HCT116 (cell line): ENCODE measurements around the gene THOC6. TPM values are rescaled to one million over a fixed set of nuclear protein-coding genes. Genes with fewer than 3 reads are reported as not detected.

Experiments
- ATAC-seq: fragments of 200-7000 bp; cut with Tn5 transposase; 2 replicates; pipeline ENCODE4 v1.9.1; 2020; ENCODE audit warnings: mild to moderate bottlenecking, moderate library complexity
- BruUV-seq: library from RNA; stranded (reverse); fragments of 400-500 nt; replicated peaks from 2 replicates; lab custom pipeline; 2021; lab: Mats Ljungman, UMichigan
- CTCF ChIA-PET: fragments of 300-600 bp; sonication (Branson Sonifier 250); formaldehyde crosslinking; loops from one replicate; lab custom pipeline; 2021; ENCODE audit warnings: antibody characterized with exemption; lab: Charles Lee
- POLR2A ChIA-PET: fragments of 300-600, 350-600 bp; sonication (Branson Sonifier 250); formaldehyde crosslinking; loops from one replicate; lab custom pipeline; 2021; ENCODE audit warnings: antibody characterized with exemption; lab: Charles Lee
- RAD21 ChIA-PET, 2 experiments: fragments of 300-600 bp; sonication (Branson Sonifier 250); formaldehyde crosslinking; loops; one replicate each; lab custom pipeline; 2023; ENCODE audit warnings: low total read pairs in 2 of 2; ENCODE audit not compliant: uncharacterized antibody in 2 of 2, unreplicated experiment in 2 of 2, low non-redundant PET in 1 of 2; lab: Charles Lee
- DNase-seq: peaks from one replicate; pipeline ENCODE4 v3.0.0-alpha.2; 2010; ENCODE audit warnings: low read depth, low spot score
- H2AFZ ChIP-seq: fragments of 200-600 bp; shearing (Covaris generic), sonication (generic); 2 replicates; pipeline ENCODE4 v1.6.1; 2017; ENCODE audit warnings: low read depth, mixed run types, mixed read lengths, antibody characterized with exemption, low read length; ENCODE audit not compliant: poor library complexity, severe bottlenecking
- H3K27ac ChIP-seq: 2 replicates; pipeline ENCODE4 v1.5.1; 2012; ENCODE audit warnings: low read depth, low read length
- H3K27me3 ChIP-seq: fragments of 200-600 bp; sonication (generic); 2 replicates; pipeline ENCODE4 v1.6.1; 2016; ENCODE audit warnings: mixed run types, low read length, mixed read lengths; ENCODE audit not compliant: insufficient read depth
- H3K36me3 ChIP-seq, 2 experiments: fragments of 200-500 bp in 1 of 2; fragments of 200-600 bp in 1 of 2; sonication (Bioruptor generic) in 1 of 2; sonication (generic) in 1 of 2; 2 replicates each; pipeline versions ENCODE4 v1.5.1 to v1.6.1; 2014 to 2016; ENCODE audit warnings: low read length in 2 of 2, inconsistent platforms in 1 of 2, mixed read lengths in 1 of 2, mixed run types in 1 of 2; ENCODE audit not compliant: insufficient read depth in 2 of 2, control insufficient read depth in 1 of 2
- H3K4me1 ChIP-seq, 2 experiments: fragments of 200-600 bp in 1 of 2; sonication (generic) in 1 of 2; 2 replicates each; pipeline versions ENCODE4 v1.5.1 to v1.6.1; 2012 to 2017; ENCODE audit warnings: low read length in 2 of 2, inconsistent platforms in 1 of 2, mild to moderate bottlenecking in 1 of 2, mixed read lengths in 1 of 2, mixed run types in 1 of 2, moderate library complexity in 1 of 2; ENCODE audit not compliant: insufficient read depth in 2 of 2, control insufficient read depth in 1 of 2
- H3K4me2 ChIP-seq: fragments of 200-600 bp; sonication (generic); 2 replicates; pipeline ENCODE4 v1.6.1; 2017; ENCODE audit warnings: mixed run types, low read length, mixed read lengths
- H3K4me3 ChIP-seq, 2 experiments: fragments of 200-600 bp in 1 of 2; sonication (generic) in 1 of 2; replicated peaks in 1 of 2; 2 replicates each; pipeline ENCODE4 v1.5.1; 2011 to 2016; ENCODE audit warnings: low read length in 2 of 2, control low read depth in 1 of 2, low read depth in 1 of 2, mild to moderate bottlenecking in 1 of 2, mixed read lengths in 1 of 2, mixed run types in 1 of 2
- H3K79me2 ChIP-seq: fragments of 200-600 bp; sonication (generic); 2 replicates; pipeline ENCODE4 v1.6.1; 2017; ENCODE audit warnings: mild to moderate bottlenecking, mixed run types, low read length, moderate library complexity, mixed read lengths; ENCODE audit not compliant: insufficient read depth
- H3K9ac ChIP-seq: fragments of 200-600 bp; sonication (generic); 2 replicates; pipeline ENCODE4 v1.6.1; 2016; ENCODE audit warnings: low read length, mixed read lengths
- H3K9me2 ChIP-seq: fragments of 200-600 bp; sonication (generic), shearing (Covaris generic); 2 replicates; pipeline ENCODE4 v1.6.1; 2017; ENCODE audit warnings: mixed run types, mild to moderate bottlenecking, moderate library complexity; ENCODE audit not compliant: insufficient read depth
- H3K9me3 ChIP-seq, 2 experiments: fragments of 200-500 bp in 1 of 2; fragments of 200-600 bp in 1 of 2; sonication (Bioruptor generic) in 1 of 2; sonication (generic) in 1 of 2; 2 replicates each; pipeline ENCODE4 v1.6.1; 2014 to 2017; ENCODE audit warnings: low read length in 2 of 2, mixed read lengths in 2 of 2, inconsistent platforms in 1 of 2, low read depth in 1 of 2, mild to moderate bottlenecking in 1 of 2, mixed run types in 1 of 2, moderate library complexity in 1 of 2; ENCODE audit not compliant: control insufficient read depth in 1 of 2, insufficient read depth in 1 of 2
- H4K20me1 ChIP-seq: fragments of 200-600 bp; sonication (generic), shearing (Covaris generic); 2 replicates; pipeline ENCODE4 v1.6.1; 2017; ENCODE audit warnings: mixed run types, mild to moderate bottlenecking, moderate library complexity; ENCODE audit not compliant: insufficient read depth
- EGR1 ChIP-seq: IDR thresholded peaks from 2 replicates; pipeline ENCODE4 v1.6.1; 2012; ENCODE audit warnings: low read depth
- ELF1 ChIP-seq: IDR thresholded peaks from 2 replicates; pipeline ENCODE4 v1.6.1; 2012; ENCODE audit warnings: low read depth, borderline replicate concordance
- EZH2 ChIP-seq: fragments of 200-600 bp; sonication (generic); IDR thresholded peaks from 2 replicates; pipeline ENCODE4 v1.6.1; 2017; ENCODE audit warnings: antibody characterized with exemption, mixed run types
- EZH2phosphoT487 ChIP-seq: fragments of 200-600 bp; IDR thresholded peaks from 2 replicates; pipeline ENCODE4 v1.6.1; 2018; ENCODE audit warnings: antibody characterized with exemption, borderline replicate concordance
- FOSL1 ChIP-seq: IDR thresholded peaks from 2 replicates; pipeline ENCODE4 v1.6.1; 2012; ENCODE audit warnings: low read depth
- POLR2AphosphoS5 ChIP-seq: IDR thresholded peaks from 2 replicates; pipeline ENCODE4 v1.6.1; 2011; ENCODE audit warnings: mild to moderate bottlenecking, low read depth, low read length, moderate library complexity
- RAD21 ChIP-seq: IDR thresholded peaks from 2 replicates; pipeline ENCODE4 v1.6.1; 2012; ENCODE audit warnings: low read depth, mild to moderate bottlenecking
- SIN3A ChIP-seq: IDR thresholded peaks from 2 replicates; pipeline ENCODE4 v1.6.1; 2012; ENCODE audit warnings: low read depth
- TCF7L2 ChIP-seq: IDR thresholded peaks from 2 replicates; pipeline ENCODE4 v1.7.0; 2011; ENCODE audit warnings: borderline replicate concordance, inconsistent platforms; ENCODE audit not compliant: insufficient read depth, insufficient read length; ENCODE audit errors: extremely low read depth
- ZBTB33 ChIP-seq: IDR thresholded peaks from 2 replicates; pipeline ENCODE4 v1.6.1; 2011; ENCODE audit warnings: mild to moderate bottlenecking, low read length, moderate library complexity; ENCODE audit not compliant: insufficient replicate concordance; ENCODE audit errors: extremely low read depth
- ZFX ChIP-seq: fragments of 450-650 bp; IDR thresholded peaks from 2 replicates; pipeline ENCODE4 v1.6.1; 2017
- ZNF274 ChIP-seq: fragments of 200-500 bp; sonication (Bioruptor generic); IDR thresholded peaks from 2 replicates; pipeline ENCODE4 v1.6.1; 2014; ENCODE audit warnings: mild to moderate bottlenecking, low read depth, low read length, inconsistent platforms
- intact Hi-C: fragments of 100-400 bp; cut with micrococcal nuclease; formaldehyde crosslinking; loops from 2 replicates; pipeline ENCODE4 v1.10.0; 2022
- total RNA-seq: library from RNA; stranded (reverse); gene quantifications from one replicate; pipeline ENCODE4 v1.2.1, GENCODE V29; 2021; ENCODE audit not compliant: unreplicated experiment
- TF ChIP-seq, protein P1 (sequence below): IDR thresholded peaks from 2 replicates; pipeline ENCODE4 v1.6.1; 2012; ENCODE audit warnings: low read depth
- TF ChIP-seq, protein P2 (sequence below): IDR thresholded peaks from 2 replicates; pipeline ENCODE4 v1.6.1; 2012
- TF ChIP-seq, protein P3 (sequence below), 3 experiments: fragments of 200-600 bp in 1 of 3; sonication (generic) in 1 of 3; IDR thresholded peaks in 2 of 3; conservative IDR thresholded peaks in 1 of 3; 2 replicates each; pipeline ENCODE4 v1.5.1; 2012 to 2017; ENCODE audit warnings: low read depth in 2 of 3, low read length in 2 of 3, antibody characterized with exemption in 1 of 3, borderline replicate concordance in 1 of 3, control low read depth in 1 of 3, mild to moderate bottlenecking in 1 of 3, mixed read lengths in 1 of 3, mixed run types in 1 of 3, moderate library complexity in 1 of 3; ENCODE audit not compliant: insufficient read depth in 1 of 3

Gene THOC6
- total RNA-seq, 1 experiment from 2014 or later: 62.9 TPM

GRCh38 chr16:3059723-3060242, 35.9 kb downstream of the THOC6 start:
- peaks cover 0 to 22% of the 10 kb centered on the region in 2 experiments; a peak in 3 of 4 replicates for H3K4me1 ChIP-seq
- TSS peak; percentile 64 for BruUV-seq
- POLR2A ChIA-PET: interaction anchor here (1.4 to 1.7 kb wide), 2 partner anchors 12 to 69 kb away, joined by 6 read pairs; no protein-coding TSS in a partner anchor
- TF ChIP-seq, protein P1, sequence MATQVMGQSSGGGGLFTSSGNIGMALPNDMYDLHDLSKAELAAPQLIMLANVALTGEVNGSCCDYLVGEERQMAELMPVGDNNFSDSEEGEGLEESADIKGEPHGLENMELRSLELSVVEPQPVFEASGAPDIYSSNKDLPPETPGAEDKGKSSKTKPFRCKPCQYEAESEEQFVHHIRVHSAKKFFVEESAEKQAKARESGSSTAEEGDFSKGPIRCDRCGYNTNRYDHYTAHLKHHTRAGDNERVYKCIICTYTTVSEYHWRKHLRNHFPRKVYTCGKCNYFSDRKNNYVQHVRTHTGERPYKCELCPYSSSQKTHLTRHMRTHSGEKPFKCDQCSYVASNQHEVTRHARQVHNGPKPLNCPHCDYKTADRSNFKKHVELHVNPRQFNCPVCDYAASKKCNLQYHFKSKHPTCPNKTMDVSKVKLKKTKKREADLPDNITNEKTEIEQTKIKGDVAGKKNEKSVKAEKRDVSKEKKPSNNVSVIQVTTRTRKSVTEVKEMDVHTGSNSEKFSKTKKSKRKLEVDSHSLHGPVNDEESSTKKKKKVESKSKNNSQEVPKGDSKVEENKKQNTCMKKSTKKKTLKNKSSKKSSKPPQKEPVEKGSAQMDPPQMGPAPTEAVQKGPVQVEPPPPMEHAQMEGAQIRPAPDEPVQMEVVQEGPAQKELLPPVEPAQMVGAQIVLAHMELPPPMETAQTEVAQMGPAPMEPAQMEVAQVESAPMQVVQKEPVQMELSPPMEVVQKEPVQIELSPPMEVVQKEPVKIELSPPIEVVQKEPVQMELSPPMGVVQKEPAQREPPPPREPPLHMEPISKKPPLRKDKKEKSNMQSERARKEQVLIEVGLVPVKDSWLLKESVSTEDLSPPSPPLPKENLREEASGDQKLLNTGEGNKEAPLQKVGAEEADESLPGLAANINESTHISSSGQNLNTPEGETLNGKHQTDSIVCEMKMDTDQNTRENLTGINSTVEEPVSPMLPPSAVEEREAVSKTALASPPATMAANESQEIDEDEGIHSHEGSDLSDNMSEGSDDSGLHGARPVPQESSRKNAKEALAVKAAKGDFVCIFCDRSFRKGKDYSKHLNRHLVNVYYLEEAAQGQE: no peak
- TF ChIP-seq EZH2phosphoT487 (no peak), RAD21 (no peak), SIN3A (no peak), ZFX (no peak), FOSL1 (no peak), ZBTB33 (no peak), POLR2AphosphoS5 (no peak), EGR1 (no peak), TCF7L2 (no peak), ELF1 (no peak), EZH2 (no peak), ZNF274 (no peak)
- TF ChIP-seq, protein P2, sequence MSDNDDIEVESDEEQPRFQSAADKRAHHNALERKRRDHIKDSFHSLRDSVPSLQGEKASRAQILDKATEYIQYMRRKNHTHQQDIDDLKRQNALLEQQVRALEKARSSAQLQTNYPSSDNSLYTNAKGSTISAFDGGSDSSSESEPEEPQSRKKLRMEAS: no peak
- TF ChIP-seq, protein P3, sequence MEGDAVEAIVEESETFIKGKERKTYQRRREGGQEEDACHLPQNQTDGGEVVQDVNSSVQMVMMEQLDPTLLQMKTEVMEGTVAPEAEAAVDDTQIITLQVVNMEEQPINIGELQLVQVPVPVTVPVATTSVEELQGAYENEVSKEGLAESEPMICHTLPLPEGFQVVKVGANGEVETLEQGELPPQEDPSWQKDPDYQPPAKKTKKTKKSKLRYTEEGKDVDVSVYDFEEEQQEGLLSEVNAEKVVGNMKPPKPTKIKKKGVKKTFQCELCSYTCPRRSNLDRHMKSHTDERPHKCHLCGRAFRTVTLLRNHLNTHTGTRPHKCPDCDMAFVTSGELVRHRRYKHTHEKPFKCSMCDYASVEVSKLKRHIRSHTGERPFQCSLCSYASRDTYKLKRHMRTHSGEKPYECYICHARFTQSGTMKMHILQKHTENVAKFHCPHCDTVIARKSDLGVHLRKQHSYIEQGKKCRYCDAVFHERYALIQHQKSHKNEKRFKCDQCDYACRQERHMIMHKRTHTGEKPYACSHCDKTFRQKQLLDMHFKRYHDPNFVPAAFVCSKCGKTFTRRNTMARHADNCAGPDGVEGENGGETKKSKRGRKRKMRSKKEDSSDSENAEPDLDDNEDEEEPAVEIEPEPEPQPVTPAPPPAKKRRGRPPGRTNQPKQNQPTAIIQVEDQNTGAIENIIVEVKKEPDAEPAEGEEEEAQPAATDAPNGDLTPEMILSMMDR (IDR thresholded peaks at IDR 0.05 in 2 of 3, conservative IDR thresholded peaks at IDR 0.05 in 1 of 3; ENCODE audit: borderline replicate concordance in 1 of 3, insufficient read depth in 1 of 3, low read depth in 2 of 3, low read length in 2 of 3): no peak
- TF ChIP-seq, all 23 proteins: peak for 0
- ATAC-seq: no peak
- Histone ChIP-seq H3K9me3 (no peaks in the 10 kb centered on the region), H3K4me2 (peak overlapping the region; percentile 95), H3K79me2 (no peaks in the 10 kb centered on the region), H3K4me3 (peak overlapping the region; percentile 81 to 87), H2AFZ (no peak overlapping the region), H3K27ac (peak overlapping the region; percentile 84), H3K27me3 (no peaks in the 10 kb centered on the region), H3K36me3 (no peaks in the 10 kb centered on the region), H3K9me2 (no peaks in the 10 kb centered on the region), H4K20me1 (no peaks in the 10 kb centered on the region), H3K9ac (peak overlapping the region; percentile 95)
- ChIA-PET CTCF (interaction anchor here (1.1 to 2.5 kb wide), 7 partner anchors 11 to 112 kb away, joined by 5 to 16 read pairs (median 9); no protein-coding TSS in a partner anchor), RAD21 (no interaction called here)
- intact Hi-C loops: loop anchor here (2.0 to 10.0 kb wide), 2 partner anchors 69 to 115 kb away; no protein-coding TSS in a partner anchor
- no peak for DNase-seq
